HEK293 (cell line): Measurements from ENCODE around the gene INPP5A.

Experiments used
- CTCF ChIA-PET: fragments of 350-600 bp; formaldehyde crosslinking; extraction: SDS; loops from one replicate; lab custom pipeline; 2021; ENCODE audit warnings: antibody characterized with exemption; lab: Yijun Ruan, JAX
- POLR2A ChIA-PET: fragments of 300-600 bp; formaldehyde crosslinking; extraction: SDS; loops from one replicate; lab custom pipeline; 2020; ENCODE audit warnings: antibody characterized with exemption, inconsistent platforms; lab: Yijun Ruan, JAX
- H3K27ac ChIP-seq: fragments of 200-500 bp; sonication (Bioruptor generic); 2 replicates; pipeline ENCODE4 v1.5.1; 2014; ENCODE audit warnings: low read depth, low read length, control low read depth, inconsistent platforms; ENCODE audit errors: extremely low read depth
- H3K36me3 ChIP-seq, 2 experiments: fragments of 200-500 bp in 1 of 2; sonication (Bioruptor generic) in 1 of 2; 1 replicate in 1 of 2; 2 replicates in 1 of 2; pipeline ENCODE4 v1.5.1; 2014 to 2017; ENCODE audit warnings: inconsistent platforms in 2 of 2, low read length in 2 of 2; ENCODE audit not compliant: control insufficient read depth in 2 of 2, insufficient read depth in 1 of 2
- H3K4me1 ChIP-seq: fragments of 200-500 bp; sonication (Bioruptor generic); 2 replicates; pipeline ENCODE4 v1.5.1; 2014; ENCODE audit warnings: mild to moderate bottlenecking, low read length, inconsistent platforms; ENCODE audit not compliant: control insufficient read depth, insufficient read depth
- H3K4me3 ChIP-seq: 2 replicates; pipeline ENCODE4 v1.5.1; 2011; ENCODE audit warnings: low read depth, mild to moderate bottlenecking, control low read depth, low read length, moderate library complexity
- H3K9me3 ChIP-seq: fragments of 200-500 bp; sonication (Bioruptor generic); 2 replicates; pipeline ENCODE4 v1.5.1; 2014; ENCODE audit warnings: low read depth, low read length, inconsistent platforms; ENCODE audit not compliant: control insufficient read depth, insufficient read depth
- GLIS1 ChIP-seq: fragments of 450-650 bp; formaldehyde crosslinking; IDR thresholded peaks from 2 replicates; pipeline ENCODE4 v1.5.1; 2016; ENCODE audit warnings: missing biosample characterization, missing genetic modification characterization
- KLF8 ChIP-seq: fragments of 450-650 bp; formaldehyde crosslinking; IDR thresholded peaks from 2 replicates; pipeline ENCODE4 v1.5.1; 2016; ENCODE audit warnings: missing biosample characterization, missing genetic modification characterization
- REPIN1 ChIP-seq: fragments of 450-650 bp; formaldehyde crosslinking; IDR thresholded peaks from 2 replicates; pipeline ENCODE4 v1.5.1; 2017; ENCODE audit warnings: missing biosample characterization, missing genetic modification characterization, low read depth
- ZFP41 ChIP-seq: fragments of 450-650 bp; formaldehyde crosslinking; IDR thresholded peaks from 2 replicates; pipeline ENCODE4 v1.5.1; 2016; ENCODE audit warnings: missing biosample characterization, missing genetic modification characterization, borderline replicate concordance
- ZNF302 ChIP-seq: fragments of 450-650 bp; formaldehyde crosslinking; IDR thresholded peaks from 2 replicates; pipeline ENCODE4 v1.5.1; 2016; ENCODE audit warnings: missing biosample characterization, missing genetic modification characterization, low read depth
- ZNF350 ChIP-seq: fragments of 450-650 bp; formaldehyde crosslinking; IDR thresholded peaks from 2 replicates; pipeline ENCODE4 v1.5.0; 2017; ENCODE audit warnings: missing biosample characterization, mild to moderate bottlenecking, missing genetic modification characterization
- ZNF404 ChIP-seq: fragments of 450-650 bp; formaldehyde crosslinking; IDR thresholded peaks from 2 replicates; pipeline ENCODE4 v1.5.1; 2017; ENCODE audit warnings: missing biosample characterization, missing genetic modification characterization
- ZNF423 ChIP-seq: fragments of 450-650 bp; formaldehyde crosslinking; IDR thresholded peaks from 2 replicates; pipeline ENCODE4 v1.5.1; 2016; ENCODE audit warnings: missing biosample characterization, missing genetic modification characterization
- ZNF530 ChIP-seq: fragments of 450-650 bp; formaldehyde crosslinking; IDR thresholded peaks from 2 replicates; pipeline ENCODE4 v1.5.1; 2016; ENCODE audit warnings: low read depth, missing biosample characterization, missing genetic modification characterization
- ZNF585B ChIP-seq: fragments of 450-650 bp; formaldehyde crosslinking; IDR thresholded peaks from 2 replicates; pipeline ENCODE4 v1.5.1; 2016; ENCODE audit warnings: missing biosample characterization, missing genetic modification characterization
- ZNF621 ChIP-seq: fragments of 450-650 bp; formaldehyde crosslinking; IDR thresholded peaks from 2 replicates; pipeline ENCODE4 v1.5.1; 2017; ENCODE audit warnings: missing biosample characterization, missing genetic modification characterization
- ZNF624 ChIP-seq: fragments of 450-650 bp; formaldehyde crosslinking; IDR thresholded peaks from 2 replicates; pipeline ENCODE4 v1.5.1; 2017; ENCODE audit warnings: missing biosample characterization, missing genetic modification characterization
- ZNF837 ChIP-seq: fragments of 450-650 bp; formaldehyde crosslinking; IDR thresholded peaks from 2 replicates; pipeline ENCODE4 v1.5.1; 2016; ENCODE audit warnings: missing biosample characterization, missing genetic modification characterization
- TF ChIP-seq, protein P1 (sequence below): fragments of 450-650 bp; formaldehyde crosslinking; IDR thresholded peaks from 2 replicates; pipeline ENCODE4 v1.5.1; 2016; ENCODE audit warnings: missing biosample characterization, missing genetic modification characterization
- TF ChIP-seq, protein P2 (sequence below): fragments of 450-650 bp; formaldehyde crosslinking; IDR thresholded peaks from 2 replicates; pipeline ENCODE4 v1.5.1; 2016; ENCODE audit warnings: missing biosample characterization, missing genetic modification characterization
- TF ChIP-seq, protein P3 (sequence below): fragments of 450-650 bp; formaldehyde crosslinking; IDR thresholded peaks from 2 replicates; pipeline ENCODE4 v1.5.1; 2016; ENCODE audit warnings: missing biosample characterization, missing genetic modification characterization, borderline replicate concordance
- TF ChIP-seq, protein P4 (sequence below): fragments of 450-650 bp; formaldehyde crosslinking; IDR thresholded peaks from 2 replicates; pipeline ENCODE4 v1.5.1; 2016; ENCODE audit warnings: missing biosample characterization, missing genetic modification characterization
- TF ChIP-seq, protein P5 (sequence below): fragments of 450-650 bp; formaldehyde crosslinking; IDR thresholded peaks from 2 replicates; pipeline ENCODE4 v1.5.1; 2016; ENCODE audit warnings: missing biosample characterization, missing genetic modification characterization
- TF ChIP-seq, protein P6 (sequence below): fragments of 450-650 bp; formaldehyde crosslinking; IDR thresholded peaks from 2 replicates; pipeline ENCODE4 v1.5.1; 2016; ENCODE audit warnings: missing biosample characterization, missing genetic modification characterization
- TF ChIP-seq, protein P7 (sequence below): fragments of 450-650 bp; formaldehyde crosslinking; IDR thresholded peaks from 2 replicates; pipeline ENCODE4 v1.5.0; 2017; ENCODE audit warnings: missing biosample characterization, missing genetic modification characterization, borderline replicate concordance

The INPP5A gene

DNA sequence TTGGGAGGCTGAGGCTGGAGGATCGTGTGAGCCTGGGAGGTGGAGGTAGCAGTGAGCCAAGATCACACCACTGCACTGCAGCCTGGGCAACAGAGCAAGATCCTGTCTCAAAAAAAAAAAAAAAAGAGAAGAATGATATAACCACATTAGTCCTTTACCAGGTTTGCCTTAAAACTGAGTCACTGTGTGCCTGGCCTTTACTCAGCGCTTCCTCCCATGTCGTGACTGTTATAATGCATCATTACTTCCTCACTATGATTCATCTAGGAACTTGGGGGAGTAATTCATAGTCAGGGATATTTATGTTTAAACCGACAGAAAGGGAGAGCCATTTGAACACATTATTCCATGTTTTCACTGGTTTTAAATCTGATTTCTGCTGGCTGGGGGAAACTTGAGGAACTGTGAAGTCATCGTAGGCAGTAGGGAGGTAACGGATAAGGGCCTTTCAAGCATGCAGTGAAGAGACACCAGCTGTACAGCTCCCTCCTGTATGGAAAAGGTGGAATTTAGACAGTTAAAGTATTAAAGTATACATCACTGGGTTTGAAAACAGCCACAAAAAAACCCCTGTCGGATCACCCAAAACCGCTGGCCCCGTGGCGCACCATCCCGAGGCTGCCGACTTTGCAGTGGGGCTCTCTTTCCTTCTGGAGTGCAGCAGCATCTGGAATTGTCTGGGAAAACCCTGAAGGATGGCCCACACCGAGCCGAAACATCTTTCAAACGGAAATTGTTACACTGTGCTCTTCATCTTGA, 128.5 kb downstream of the INPP5A start (continued):
- TF ChIP-seq, protein P1, sequence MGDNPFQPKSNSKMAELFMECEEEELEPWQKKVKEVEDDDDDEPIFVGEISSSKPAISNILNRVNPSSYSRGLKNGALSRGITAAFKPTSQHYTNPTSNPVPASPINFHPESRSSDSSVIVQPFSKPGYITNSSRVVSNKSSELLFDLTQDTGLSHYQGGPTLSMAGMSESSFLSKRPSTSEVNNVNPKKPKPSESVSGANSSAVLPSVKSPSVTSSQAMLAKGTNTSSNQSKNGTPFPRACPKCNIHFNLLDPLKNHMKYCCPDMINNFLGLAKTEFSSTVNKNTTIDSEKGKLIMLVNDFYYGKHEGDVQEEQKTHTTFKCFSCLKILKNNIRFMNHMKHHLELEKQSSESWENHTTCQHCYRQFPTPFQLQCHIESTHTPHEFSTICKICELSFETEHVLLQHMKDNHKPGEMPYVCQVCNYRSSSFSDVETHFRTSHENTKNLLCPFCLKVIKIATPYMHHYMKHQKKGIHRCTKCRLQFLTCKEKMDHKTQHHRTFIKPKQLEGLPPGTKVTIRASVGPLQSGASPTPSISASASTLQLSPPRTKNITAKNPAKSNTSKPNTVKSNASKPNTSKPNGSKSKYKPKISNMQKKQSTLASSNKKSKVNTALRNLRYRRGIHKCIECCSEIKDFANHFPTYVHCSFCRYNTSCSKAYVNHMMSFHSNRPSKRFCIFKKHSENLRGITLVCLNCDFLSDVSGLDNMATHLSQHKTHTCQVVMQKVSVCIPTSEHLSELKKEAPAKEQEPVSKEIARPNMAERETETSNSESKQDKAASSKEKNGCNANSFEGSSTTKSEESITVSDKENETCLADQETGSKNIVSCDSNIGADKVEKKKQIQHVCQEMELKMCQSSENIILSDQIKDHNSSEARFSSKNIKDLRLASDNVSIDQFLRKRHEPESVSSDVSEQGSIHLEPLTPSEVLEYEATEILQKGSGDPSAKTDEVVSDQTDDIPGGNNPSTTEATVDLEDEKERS = no peak
- TF ChIP-seq ZNF423 (tag by site-specific recombination) (no peak), ZNF837 (tag by site-specific recombination) (no peak)

DNA sequence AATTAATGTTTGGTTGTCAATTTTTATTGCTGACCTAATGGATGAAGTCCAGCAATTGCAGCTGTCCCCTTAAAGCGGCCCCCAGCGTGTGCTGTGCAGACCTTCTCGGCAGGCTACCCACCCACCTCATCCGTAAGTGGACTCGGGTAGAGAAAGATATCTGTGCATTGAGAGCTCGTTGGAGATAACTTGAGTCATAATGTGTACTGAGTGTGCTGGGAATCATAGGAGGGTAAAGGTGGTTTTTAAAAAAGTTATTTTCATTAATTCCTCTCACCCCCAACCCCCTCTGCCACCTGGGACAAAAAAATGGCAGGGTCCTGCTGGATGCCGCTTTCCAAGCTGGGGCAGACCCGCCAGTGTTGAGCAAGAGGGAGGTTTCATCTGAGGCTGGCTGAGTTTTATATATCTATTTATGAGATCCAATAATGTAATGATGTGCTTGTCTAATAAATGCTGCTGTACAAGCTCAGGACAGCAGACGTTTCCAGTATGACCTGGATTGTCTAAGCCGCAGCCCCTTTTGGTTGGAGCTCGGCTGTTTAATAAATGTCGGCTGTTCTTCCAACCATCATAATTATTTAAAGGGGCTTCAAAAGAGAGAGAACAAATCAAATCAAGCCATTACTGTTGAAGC, 129.2 kb downstream of the INPP5A start:
- Histone ChIP-seq H3K4me3 (no peak overlapping the region), H3K27ac (no peak overlapping the region), H3K9me3 (no peaks in the 10 kb centered on the region), H3K4me1 (no peaks in the 10 kb centered on the region; the same call in 1 of the 2 replicates), H3K36me3 (no peaks in the 10 kb centered on the region)
- POLR2A ChIA-PET = no interaction called here
- CTCF ChIA-PET = interaction anchor here (0.8 to 5.0 kb wide), 2 partner anchors 13 to 208 kb away, joined by 3 to 24 read pairs; no protein-coding TSS in a partner anchor
- TF ChIP-seq, protein P2, sequence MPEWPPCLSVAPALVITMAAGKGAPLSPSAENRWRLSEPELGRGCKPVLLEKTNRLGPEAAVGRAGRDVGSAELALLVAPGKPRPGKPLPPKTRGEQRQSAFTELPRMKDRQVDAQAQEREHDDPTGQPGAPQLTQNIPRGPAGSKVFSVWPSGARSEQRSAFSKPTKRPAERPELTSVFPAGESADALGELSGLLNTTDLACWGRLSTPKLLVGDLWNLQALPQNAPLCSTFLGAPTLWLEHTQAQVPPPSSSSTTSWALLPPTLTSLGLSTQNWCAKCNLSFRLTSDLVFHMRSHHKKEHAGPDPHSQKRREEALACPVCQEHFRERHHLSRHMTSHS (tag by site-specific recombination) = no peak
- TF ChIP-seq, protein P3, sequence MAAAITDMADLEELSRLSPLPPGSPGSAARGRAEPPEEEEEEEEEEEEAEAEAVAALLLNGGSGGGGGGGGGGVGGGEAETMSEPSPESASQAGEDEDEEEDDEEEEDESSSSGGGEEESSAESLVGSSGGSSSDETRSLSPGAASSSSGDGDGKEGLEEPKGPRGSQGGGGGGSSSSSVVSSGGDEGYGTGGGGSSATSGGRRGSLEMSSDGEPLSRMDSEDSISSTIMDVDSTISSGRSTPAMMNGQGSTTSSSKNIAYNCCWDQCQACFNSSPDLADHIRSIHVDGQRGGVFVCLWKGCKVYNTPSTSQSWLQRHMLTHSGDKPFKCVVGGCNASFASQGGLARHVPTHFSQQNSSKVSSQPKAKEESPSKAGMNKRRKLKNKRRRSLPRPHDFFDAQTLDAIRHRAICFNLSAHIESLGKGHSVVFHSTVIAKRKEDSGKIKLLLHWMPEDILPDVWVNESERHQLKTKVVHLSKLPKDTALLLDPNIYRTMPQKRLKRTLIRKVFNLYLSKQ (tag by site-specific recombination) = no peak
- TF ChIP-seq GLIS1 (tag by site-specific recombination) (no peak), ZFP41 (tag by site-specific recombination) (no peak), ZNF350 (tag by site-specific recombination) (no peak), ZNF530 (no peak), ZNF837 (tag by site-specific recombination) (no peak), ZNF585B (tag by site-specific recombination) (no peak), ZNF302 (tag by site-specific recombination) (no peak), ZNF624 (tag by site-specific recombination) (no peak), ZNF621 (no peak), ZNF404 (tag by site-specific recombination) (no peak), REPIN1 (tag by site-specific recombination) (no peak), KLF8 (no peak)
- TF ChIP-seq, protein P4, sequence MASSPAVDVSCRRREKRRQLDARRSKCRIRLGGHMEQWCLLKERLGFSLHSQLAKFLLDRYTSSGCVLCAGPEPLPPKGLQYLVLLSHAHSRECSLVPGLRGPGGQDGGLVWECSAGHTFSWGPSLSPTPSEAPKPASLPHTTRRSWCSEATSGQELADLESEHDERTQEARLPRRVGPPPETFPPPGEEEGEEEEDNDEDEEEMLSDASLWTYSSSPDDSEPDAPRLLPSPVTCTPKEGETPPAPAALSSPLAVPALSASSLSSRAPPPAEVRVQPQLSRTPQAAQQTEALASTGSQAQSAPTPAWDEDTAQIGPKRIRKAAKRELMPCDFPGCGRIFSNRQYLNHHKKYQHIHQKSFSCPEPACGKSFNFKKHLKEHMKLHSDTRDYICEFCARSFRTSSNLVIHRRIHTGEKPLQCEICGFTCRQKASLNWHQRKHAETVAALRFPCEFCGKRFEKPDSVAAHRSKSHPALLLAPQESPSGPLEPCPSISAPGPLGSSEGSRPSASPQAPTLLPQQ (tag by site-specific recombination) = no peak
- TF ChIP-seq, protein P5, sequence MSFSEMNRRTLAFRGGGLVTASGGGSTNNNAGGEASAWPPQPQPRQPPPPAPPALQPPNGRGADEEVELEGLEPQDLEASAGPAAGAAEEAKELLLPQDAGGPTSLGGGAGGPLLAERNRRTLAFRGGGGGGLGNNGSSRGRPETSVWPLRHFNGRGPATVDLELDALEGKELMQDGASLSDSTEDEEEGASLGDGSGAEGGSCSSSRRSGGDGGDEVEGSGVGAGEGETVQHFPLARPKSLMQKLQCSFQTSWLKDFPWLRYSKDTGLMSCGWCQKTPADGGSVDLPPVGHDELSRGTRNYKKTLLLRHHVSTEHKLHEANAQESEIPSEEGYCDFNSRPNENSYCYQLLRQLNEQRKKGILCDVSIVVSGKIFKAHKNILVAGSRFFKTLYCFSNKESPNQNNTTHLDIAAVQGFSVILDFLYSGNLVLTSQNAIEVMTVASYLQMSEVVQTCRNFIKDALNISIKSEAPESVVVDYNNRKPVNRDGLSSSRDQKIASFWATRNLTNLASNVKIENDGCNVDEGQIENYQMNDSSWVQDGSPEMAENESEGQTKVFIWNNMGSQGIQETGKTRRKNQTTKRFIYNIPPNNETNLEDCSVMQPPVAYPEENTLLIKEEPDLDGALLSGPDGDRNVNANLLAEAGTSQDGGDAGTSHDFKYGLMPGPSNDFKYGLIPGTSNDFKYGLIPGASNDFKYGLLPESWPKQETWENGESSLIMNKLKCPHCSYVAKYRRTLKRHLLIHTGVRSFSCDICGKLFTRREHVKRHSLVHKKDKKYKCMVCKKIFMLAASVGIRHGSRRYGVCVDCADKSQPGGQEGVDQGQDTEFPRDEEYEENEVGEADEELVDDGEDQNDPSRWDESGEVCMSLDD (tag by site-specific recombination) = no peak
- TF ChIP-seq, protein P6, sequence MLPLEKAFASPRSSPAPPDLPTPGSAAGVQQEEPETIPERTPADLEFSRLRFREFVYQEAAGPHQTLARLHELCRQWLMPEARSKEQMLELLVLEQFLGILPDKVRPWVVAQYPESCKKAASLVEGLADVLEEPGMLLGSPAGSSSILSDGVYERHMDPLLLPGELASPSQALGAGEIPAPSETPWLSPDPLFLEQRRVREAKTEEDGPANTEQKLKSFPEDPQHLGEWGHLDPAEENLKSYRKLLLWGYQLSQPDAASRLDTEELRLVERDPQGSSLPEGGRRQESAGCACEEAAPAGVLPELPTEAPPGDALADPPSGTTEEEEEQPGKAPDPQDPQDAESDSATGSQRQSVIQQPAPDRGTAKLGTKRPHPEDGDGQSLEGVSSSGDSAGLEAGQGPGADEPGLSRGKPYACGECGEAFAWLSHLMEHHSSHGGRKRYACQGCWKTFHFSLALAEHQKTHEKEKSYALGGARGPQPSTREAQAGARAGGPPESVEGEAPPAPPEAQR = no peak
- TF ChIP-seq, protein P7, sequence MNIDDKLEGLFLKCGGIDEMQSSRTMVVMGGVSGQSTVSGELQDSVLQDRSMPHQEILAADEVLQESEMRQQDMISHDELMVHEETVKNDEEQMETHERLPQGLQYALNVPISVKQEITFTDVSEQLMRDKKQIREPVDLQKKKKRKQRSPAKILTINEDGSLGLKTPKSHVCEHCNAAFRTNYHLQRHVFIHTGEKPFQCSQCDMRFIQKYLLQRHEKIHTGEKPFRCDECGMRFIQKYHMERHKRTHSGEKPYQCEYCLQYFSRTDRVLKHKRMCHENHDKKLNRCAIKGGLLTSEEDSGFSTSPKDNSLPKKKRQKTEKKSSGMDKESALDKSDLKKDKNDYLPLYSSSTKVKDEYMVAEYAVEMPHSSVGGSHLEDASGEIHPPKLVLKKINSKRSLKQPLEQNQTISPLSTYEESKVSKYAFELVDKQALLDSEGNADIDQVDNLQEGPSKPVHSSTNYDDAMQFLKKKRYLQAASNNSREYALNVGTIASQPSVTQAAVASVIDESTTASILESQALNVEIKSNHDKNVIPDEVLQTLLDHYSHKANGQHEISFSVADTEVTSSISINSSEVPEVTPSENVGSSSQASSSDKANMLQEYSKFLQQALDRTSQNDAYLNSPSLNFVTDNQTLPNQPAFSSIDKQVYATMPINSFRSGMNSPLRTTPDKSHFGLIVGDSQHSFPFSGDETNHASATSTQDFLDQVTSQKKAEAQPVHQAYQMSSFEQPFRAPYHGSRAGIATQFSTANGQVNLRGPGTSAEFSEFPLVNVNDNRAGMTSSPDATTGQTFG (tag by site-specific recombination) = no peak
